NB4 (cell line): ENCODE data around the gene PIAS1.

Experiments used
- POLR2A ChIP-seq: IDR thresholded peaks from 2 replicates; pipeline ENCODE4 v1.6.1; 2011; ENCODE audit warnings: mild to moderate bottlenecking; ENCODE audit not compliant: insufficient read length; ENCODE audit errors: extremely low read depth
- TF ChIP-seq, protein P1 (sequence below): IDR thresholded peaks from one replicate; pipeline ENCODE4 v1.5.1; 2012; ENCODE audit warnings: low read depth, low read length
- TF ChIP-seq, protein P2 (sequence below): IDR thresholded peaks from 2 replicates; pipeline ENCODE4 v1.6.1; 2011; ENCODE audit warnings: low read depth, low read length

DNA sequence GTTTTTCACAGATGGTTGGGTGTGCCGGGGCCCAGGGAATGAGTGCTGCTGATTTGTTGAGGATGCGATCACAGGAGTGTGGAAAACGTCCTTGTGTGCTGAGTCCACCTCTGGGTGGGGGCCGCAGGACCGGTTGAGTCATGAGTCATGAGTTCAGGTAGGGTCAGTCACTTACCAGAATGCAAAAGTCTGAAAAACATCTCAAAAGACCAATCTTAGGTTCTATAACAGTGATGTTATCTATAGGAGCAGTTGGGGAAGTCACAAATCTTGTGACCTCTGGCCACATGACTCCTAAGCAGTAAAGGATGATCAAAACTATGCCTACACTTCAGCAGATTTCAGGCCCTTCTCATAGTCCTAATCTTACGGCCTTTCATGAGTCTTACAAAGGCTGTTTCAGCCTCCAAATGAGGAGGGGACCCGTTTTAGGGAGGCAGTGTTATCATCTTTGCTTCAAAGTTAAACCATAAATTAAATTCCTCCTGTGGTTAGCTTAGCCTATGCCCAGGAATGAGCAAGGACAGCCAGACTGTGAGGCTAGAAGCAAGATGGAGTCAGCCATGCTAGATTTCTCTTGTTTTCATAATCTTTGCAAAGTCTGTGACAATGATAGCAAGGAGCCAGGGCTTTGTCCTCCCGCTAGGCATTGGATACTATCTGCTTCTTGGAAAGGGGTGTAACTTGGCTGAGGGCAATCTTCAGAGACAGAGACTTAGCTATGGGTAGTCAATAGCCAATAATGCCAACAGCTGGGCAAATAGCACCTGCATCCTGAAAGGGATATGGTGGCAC is 30.6 kb upstream of the PIAS1 start:
- TF ChIP-seq, protein P1, sequence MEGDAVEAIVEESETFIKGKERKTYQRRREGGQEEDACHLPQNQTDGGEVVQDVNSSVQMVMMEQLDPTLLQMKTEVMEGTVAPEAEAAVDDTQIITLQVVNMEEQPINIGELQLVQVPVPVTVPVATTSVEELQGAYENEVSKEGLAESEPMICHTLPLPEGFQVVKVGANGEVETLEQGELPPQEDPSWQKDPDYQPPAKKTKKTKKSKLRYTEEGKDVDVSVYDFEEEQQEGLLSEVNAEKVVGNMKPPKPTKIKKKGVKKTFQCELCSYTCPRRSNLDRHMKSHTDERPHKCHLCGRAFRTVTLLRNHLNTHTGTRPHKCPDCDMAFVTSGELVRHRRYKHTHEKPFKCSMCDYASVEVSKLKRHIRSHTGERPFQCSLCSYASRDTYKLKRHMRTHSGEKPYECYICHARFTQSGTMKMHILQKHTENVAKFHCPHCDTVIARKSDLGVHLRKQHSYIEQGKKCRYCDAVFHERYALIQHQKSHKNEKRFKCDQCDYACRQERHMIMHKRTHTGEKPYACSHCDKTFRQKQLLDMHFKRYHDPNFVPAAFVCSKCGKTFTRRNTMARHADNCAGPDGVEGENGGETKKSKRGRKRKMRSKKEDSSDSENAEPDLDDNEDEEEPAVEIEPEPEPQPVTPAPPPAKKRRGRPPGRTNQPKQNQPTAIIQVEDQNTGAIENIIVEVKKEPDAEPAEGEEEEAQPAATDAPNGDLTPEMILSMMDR: no peak
- no peak for TF ChIP-seq POLR2A
- TF ChIP-seq, protein P2, sequence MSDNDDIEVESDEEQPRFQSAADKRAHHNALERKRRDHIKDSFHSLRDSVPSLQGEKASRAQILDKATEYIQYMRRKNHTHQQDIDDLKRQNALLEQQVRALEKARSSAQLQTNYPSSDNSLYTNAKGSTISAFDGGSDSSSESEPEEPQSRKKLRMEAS: no peak
